ENCODE data around the gene DOK6.

GRCh38 chr18:69495841-69496533 is 95.3 kb downstream of the DOK6 start:
- TF ChIP-seq CTCF (IDR thresholded peaks at IDR 0.05) (no peak), POLR2A (IDR thresholded peaks at IDR 0.05) (no peak)
